ENCODE results near the gene ZNF610.
A peak's percentile ranks its signal among the peaks of the same experiment; 100 is the strongest.
"Not testable (repeated sequence)": the region's sequence is repeated elsewhere in the genome, so short reads cannot be mapped to it uniquely, and the experiment has no call there.

Gene ZNF610

GRCh38 chr19:52336117-52336790 is at the start of gene ZNF610:
TSS of gene ZNF610 (plus strand) at chr19:52336243. CDS start at chr19:52349173, 12,930 bp downstream.
- DNase-seq (ENCODE audit: low spot score), result peak; percentile 87

GRCh38 chr19:52286256-52286655 is 49.8 kb upstream of the ZNF610 start:
- DNase-seq (ENCODE audit: low spot score), result no peak

- no peak for DNase-seq (ENCODE audit: low spot score)
These were observed 44.3 kb upstream of the ZNF610 start for GRCh38 chr19:52291781-52292180.

GRCh38 chr19:52292946-52293345 is 43.1 kb upstream of the ZNF610 start:
- DNase-seq (ENCODE audit: low spot score), result not testable (repeated sequence)

- DNase-seq (ENCODE audit: low spot score), result no peak
These were observed 39.7 kb upstream of the ZNF610 start for GRCh38 chr19:52296400-52296772.

GRCh38 chr19:52296773-52297600 is 39.1 kb upstream of the ZNF610 start, which contains the start of gene ZNF480:
TSS of gene ZNF480 (plus strand) at chr19:52297169. CDS start at chr19:52300413, 3,244 bp downstream.
- peak; percentile 70 for DNase-seq (ENCODE audit: low spot score)

GRCh38 chr19:52297601-52298364 is 38.3 kb upstream of the ZNF610 start:
- DNase-seq (ENCODE audit: low spot score), result peak; percentile 12

- DNase-seq (ENCODE audit: low spot score), result no peak
These were observed 28.8 kb upstream of the ZNF610 start for GRCh38 chr19:52307275-52307674.

GRCh38 chr19:52322429-52322828 is 13.6 kb upstream of the ZNF610 start:
- no peak for DNase-seq (ENCODE audit: low spot score)

- no peak for DNase-seq (ENCODE audit: low spot score)
These were observed 4.3 kb upstream of the ZNF610 start for GRCh38 chr19:52331757-52332156.

- DNase-seq (ENCODE audit: low spot score), result no peak
These were observed 301 bp upstream of the ZNF610 start for GRCh38 chr19:52335768-52336116.

GRCh38 chr19:52336791-52337381 is 843 bp downstream of the ZNF610 start:
- no peak for DNase-seq (ENCODE audit: low spot score)

GRCh38 chr19:52339022-52339421 is 3.0 kb downstream of the ZNF610 start:
- DNase-seq (ENCODE audit: low spot score), result not testable (repeated sequence)

GRCh38 chr19:52343548-52343947 is 7.5 kb downstream of the ZNF610 start:
- DNase-seq (ENCODE audit: low spot score), result peak; percentile 58

- no peak for DNase-seq (ENCODE audit: low spot score)
These were observed 9.1 kb downstream of the ZNF610 start for GRCh38 chr19:52345162-52345561.

- DNase-seq (ENCODE audit: low spot score), result no peak
These were observed 15.5 kb downstream of the ZNF610 start for GRCh38 chr19:52351512-52351911.

GRCh38 chr19:52366414-52366824 is 30.4 kb downstream of the ZNF610 start:
- no peak for DNase-seq (ENCODE audit: low spot score)

GRCh38 chr19:52369559-52370340 is 33.7 kb downstream of the ZNF610 start, which contains the start of gene ZNF880:
TSS of gene ZNF880 (plus strand) at chr19:52369923. CDS start at chr19:52369966, 43 bp downstream.
- DNase-seq (ENCODE audit: low spot score), result peak; percentile 91

GRCh38 chr19:52370341-52370710 is 34.3 kb downstream of the ZNF610 start:
- no peak for DNase-seq (ENCODE audit: low spot score)

- no peak for DNase-seq (ENCODE audit: low spot score)
These were observed 55.1 kb downstream of the ZNF610 start for GRCh38 chr19:52391135-52391534.
